HEK293 (cell line): Measurements from ENCODE around the gene SORL1.

ENCODE experiments used
- CTCF ChIA-PET: fragments of 350-600 bp; formaldehyde crosslinking; extraction: SDS; loops from one replicate; lab custom pipeline; 2021; ENCODE audit warnings: antibody characterized with exemption; lab: Yijun Ruan, JAX
- POLR2A ChIA-PET: fragments of 300-600 bp; formaldehyde crosslinking; extraction: SDS; loops from one replicate; lab custom pipeline; 2020; ENCODE audit warnings: antibody characterized with exemption, inconsistent platforms; lab: Yijun Ruan, JAX
- H3K27ac ChIP-seq: fragments of 200-500 bp; sonication (Bioruptor generic); 2 replicates; pipeline ENCODE4 v1.5.1; 2014; ENCODE audit warnings: low read depth, low read length, control low read depth, inconsistent platforms; ENCODE audit errors: extremely low read depth
- H3K36me3 ChIP-seq, 2 experiments: fragments of 200-500 bp in 1 of 2; sonication (Bioruptor generic) in 1 of 2; 1 replicate in 1 of 2; 2 replicates in 1 of 2; pipeline ENCODE4 v1.5.1; 2014 to 2017; ENCODE audit warnings: inconsistent platforms in 2 of 2, low read length in 2 of 2; ENCODE audit not compliant: control insufficient read depth in 2 of 2, insufficient read depth in 1 of 2
- H3K4me1 ChIP-seq: fragments of 200-500 bp; sonication (Bioruptor generic); 2 replicates; pipeline ENCODE4 v1.5.1; 2014; ENCODE audit warnings: mild to moderate bottlenecking, low read length, inconsistent platforms; ENCODE audit not compliant: control insufficient read depth, insufficient read depth
- H3K4me3 ChIP-seq: 2 replicates; pipeline ENCODE4 v1.5.1; 2011; ENCODE audit warnings: low read depth, mild to moderate bottlenecking, control low read depth, low read length, moderate library complexity
- H3K9me3 ChIP-seq: fragments of 200-500 bp; sonication (Bioruptor generic); 2 replicates; pipeline ENCODE4 v1.5.1; 2014; ENCODE audit warnings: low read depth, low read length, inconsistent platforms; ENCODE audit not compliant: control insufficient read depth, insufficient read depth
- GLI2 ChIP-seq: fragments of 450-650 bp; formaldehyde crosslinking; IDR thresholded peaks from 2 replicates; pipeline ENCODE4; 2017; ENCODE audit warnings: missing biosample characterization, missing genetic modification characterization, low read depth, borderline replicate concordance
- IKZF3 ChIP-seq: fragments of 450-650 bp; IDR thresholded peaks from 2 replicates; pipeline ENCODE4 v1.5.0; 2018; ENCODE audit warnings: missing biosample characterization, mild to moderate bottlenecking, missing genetic modification characterization, moderate library complexity
- TCF7L2 ChIP-seq: IDR thresholded peaks from 2 replicates; pipeline ENCODE4 v1.6.1; 2011; ENCODE audit warnings: low read depth, mild to moderate bottlenecking, inconsistent platforms, low read length, moderate library complexity, borderline replicate concordance
- ZBTB20 ChIP-seq: fragments of 450-650 bp; formaldehyde crosslinking; IDR thresholded peaks from 2 replicates; pipeline ENCODE4 v1.5.1; 2016; ENCODE audit warnings: missing biosample characterization, missing genetic modification characterization
- ZBTB49 ChIP-seq: fragments of 450-650 bp; formaldehyde crosslinking; IDR thresholded peaks from 2 replicates; pipeline ENCODE4 v1.5.1; 2016; ENCODE audit warnings: missing biosample characterization, missing genetic modification characterization, low read depth
- ZNF121 ChIP-seq: fragments of 450-650 bp; formaldehyde crosslinking; IDR thresholded peaks from 2 replicates; pipeline ENCODE4 v1.5.1; 2016; ENCODE audit warnings: missing biosample characterization, missing genetic modification characterization
- ZNF132 ChIP-seq: fragments of 450-650 bp; formaldehyde crosslinking; IDR thresholded peaks from 2 replicates; pipeline ENCODE4 v1.5.1; 2017; ENCODE audit warnings: missing biosample characterization, missing genetic modification characterization, borderline replicate concordance
- ZNF138 ChIP-seq: fragments of 450-650 bp; formaldehyde crosslinking; IDR thresholded peaks from 2 replicates; pipeline ENCODE4 v1.5.1; 2016; ENCODE audit warnings: missing biosample characterization, missing genetic modification characterization, borderline replicate concordance
- ZNF148 ChIP-seq: fragments of 450-650 bp; formaldehyde crosslinking; IDR thresholded peaks from 2 replicates; pipeline ENCODE4 v1.5.0; 2017; ENCODE audit warnings: missing biosample characterization, missing genetic modification characterization, borderline replicate concordance
- ZNF214 ChIP-seq: fragments of 450-650 bp; formaldehyde crosslinking; IDR thresholded peaks from 2 replicates; pipeline ENCODE4 v1.5.1; 2017; ENCODE audit warnings: missing biosample characterization, mild to moderate bottlenecking, missing genetic modification characterization, borderline replicate concordance
- ZNF449 ChIP-seq: fragments of 450-650 bp; formaldehyde crosslinking; IDR thresholded peaks from 2 replicates; pipeline ENCODE4 v1.5.1; 2017; ENCODE audit warnings: missing biosample characterization, mild to moderate bottlenecking, missing genetic modification characterization, moderate library complexity
- ZNF473 ChIP-seq: fragments of 450-650 bp; formaldehyde crosslinking; IDR thresholded peaks from 2 replicates; pipeline ENCODE4 v1.5.1; 2017; ENCODE audit warnings: missing biosample characterization, missing genetic modification characterization
- ZNF561 ChIP-seq: fragments of 450-650 bp; IDR thresholded peaks from 2 replicates; pipeline ENCODE4 v1.5.1; 2018; ENCODE audit warnings: missing biosample characterization, missing genetic modification characterization, borderline replicate concordance
- ZNF596 ChIP-seq: fragments of 450-650 bp; IDR thresholded peaks from 2 replicates; pipeline ENCODE4 v1.5.0; 2018; ENCODE audit warnings: missing biosample characterization, mild to moderate bottlenecking, missing genetic modification characterization, moderate library complexity
- ZNF664 ChIP-seq: fragments of 450-650 bp; formaldehyde crosslinking; IDR thresholded peaks from 2 replicates; pipeline ENCODE4 v1.5.1; 2016; ENCODE audit warnings: missing biosample characterization, missing genetic modification characterization
- ZNF701 ChIP-seq: fragments of 450-650 bp; formaldehyde crosslinking; IDR thresholded peaks from 2 replicates; pipeline ENCODE4 v1.5.1; 2016; ENCODE audit warnings: missing biosample characterization, missing genetic modification characterization

Gene SORL1

GRCh38 chr11:121437018-121437685 lies 15.0 kb upstream of the SORL1 start:
- ChIA-PET POLR2A (no interaction called here), CTCF (no interaction called here)
- H3K9me3 ChIP-seq = no peaks in the 10 kb centered on the region
- no peaks in the 10 kb centered on the region for H3K36me3 ChIP-seq
- no peak overlapping the region for H3K27ac ChIP-seq
- no peak overlapping the region for H3K4me3 ChIP-seq
- no peak for TF ChIP-seq ZNF701 (tag by site-specific recombination)
- no peaks in the 10 kb centered on the region for H3K4me1 ChIP-seq

- Histone ChIP-seq H3K9me3 (no peaks in the 10 kb centered on the region), H3K4me1 (no peaks in the 10 kb centered on the region), H3K27ac (no peak overlapping the region), H3K36me3 (no peaks in the 10 kb centered on the region), H3K4me3 (no peak overlapping the region)
- no peak for TF ChIP-seq ZNF214 (tag by site-specific recombination)
- no peak for TF ChIP-seq ZNF473 (tag by site-specific recombination)
- TF ChIP-seq ZNF132 (tag by site-specific recombination) = no peak
- TF ChIP-seq GLI2 (tag by site-specific recombination) = no peak
- no peak for TF ChIP-seq ZNF561 (tag by site-specific recombination)
- no peak for TF ChIP-seq ZNF449 (tag by site-specific recombination)
- no peak for TF ChIP-seq ZBTB49 (tag by site-specific recombination)
- no peak for TF ChIP-seq TCF7L2
- TF ChIP-seq ZNF138 (tag by site-specific recombination) = no peak
- no peak for TF ChIP-seq IKZF3 (tag by site-specific recombination)
- TF ChIP-seq ZNF664 (tag by site-specific recombination) = no peak
- TF ChIP-seq ZNF148 (tag by site-specific recombination) = no peak
- no peak for TF ChIP-seq ZNF121
- no peak for TF ChIP-seq ZNF596 (tag by site-specific recombination)
- TF ChIP-seq ZBTB20 = no peak
- ChIA-PET CTCF (no interaction called here), POLR2A (no interaction called here)
Observed at GRCh38 chr11:121437686-121438078, 14.4 kb upstream of the SORL1 start.
